A549 (cell line): ENCODE data around the gene CHRNB1. TPM values are rescaled to one million over a fixed set of nuclear protein-coding genes. Genes with fewer than 3 reads are reported as not detected.

Source experiments
- ATAC-seq, 2 experiments: fragments of 200-7000 bp in 1 of 2; fragments of >200 bp in 1 of 2; cut with Nextera tagmentation in 1 of 2; cut with Tn5 transposase in 1 of 2; 3 replicates each; pipeline versions ENCODE4 v1.8.0 to v1.9.1; 2018 to 2020; ENCODE audit warnings: mild to moderate bottlenecking in 1 of 2, moderate library complexity in 1 of 2
- CTCF ChIA-PET: fragments of 300-600 bp; sonication (Branson Sonifier 250); formaldehyde crosslinking; extraction: SDS; loops from one replicate; lab custom pipeline; 2021; ENCODE audit warnings: antibody characterized with exemption, inconsistent platforms; lab: Yijun Ruan, JAX
- POLR2A ChIA-PET: fragments of 350-600 bp; formaldehyde crosslinking; extraction: SDS; loops from one replicate; lab custom pipeline; 2021; ENCODE audit warnings: antibody characterized with exemption, inconsistent platforms; lab: Yijun Ruan, JAX
- DNase-seq, 2 experiments: peaks; one replicate each; pipeline versions ENCODE4 v3.0.0 to v3.0.0-alpha.2; 2011 to 2016; ENCODE audit warnings: low read depth in 1 of 2, low spot score in 1 of 2
- FAIRE-seq: peaks from 2 replicates; lab custom pipeline; 2011; peaks lifted over from hg19 to GRCh38; lab: Jason Lieb, UNC
- H3K27ac ChIP-seq, 2 experiments: fragments of >200 bp; sonication (Bioruptor Twin); formaldehyde crosslinking; 3 replicates each; pipeline ENCODE4 v1.5.1; 2016 to 2017
- H3K4me1 ChIP-seq: fragments of >200 bp; sonication (Bioruptor Twin); formaldehyde crosslinking; 3 replicates; pipeline ENCODE4 v1.6.1; 2016
- H3K4me2 ChIP-seq: fragments of >200 bp; sonication (Bioruptor Twin); formaldehyde crosslinking; 3 replicates; pipeline ENCODE4 v1.6.1; 2016
- H3K4me3 ChIP-seq: fragments of >200 bp; sonication (Bioruptor Twin); formaldehyde crosslinking; 3 replicates; pipeline ENCODE4 v1.5.1; 2016
- H3K9me3 ChIP-seq: fragments of >200 bp; sonication (Bioruptor Twin); formaldehyde crosslinking; 3 replicates; pipeline ENCODE4 v1.6.1; 2016
- BHLHE40 ChIP-seq: IDR thresholded peaks from 2 replicates; pipeline ENCODE4 v1.6.1; 2012; ENCODE audit warnings: low read depth, low read length, inconsistent platforms
- CHD4 ChIP-seq: fragments of 200-600 bp; sonication (generic); IDR thresholded peaks from 2 replicates; pipeline ENCODE4 v1.6.1; 2016; ENCODE audit warnings: antibody characterized with exemption, mild to moderate bottlenecking, borderline replicate concordance
- EHF ChIP-seq: fragments of 250-450 bp; sonication (Bioruptor Pico); IDR thresholded peaks from 2 replicates; pipeline ENCODE4 v1.5.0; 2020; ENCODE audit warnings: mild to moderate bottlenecking
- ESRRA ChIP-seq: fragments of 150-350 bp; IDR thresholded peaks from 2 replicates; pipeline ENCODE4 v1.6.1; 2014; ENCODE audit warnings: mild to moderate bottlenecking, low read length, borderline replicate concordance
- FOSB ChIP-seq: fragments of 250-450 bp; sonication (Bioruptor Pico); IDR thresholded peaks from 2 replicates; pipeline ENCODE4 v1.5.0; 2020; ENCODE audit warnings: mild to moderate bottlenecking, moderate library complexity
- HDAC2 ChIP-seq: fragments of 200-600 bp; sonication (generic); IDR thresholded peaks from 2 replicates; pipeline ENCODE4 v1.6.1; 2016
- HMGXB4 ChIP-seq: fragments of 250-450 bp; sonication (Bioruptor Pico); IDR thresholded peaks from 2 replicates; pipeline ENCODE4 v1.5.0; 2021; ENCODE audit warnings: mild to moderate bottlenecking, moderate library complexity, borderline replicate concordance
- HOXB13 ChIP-seq: fragments of 250-450 bp; sonication (Bioruptor Pico); IDR thresholded peaks from 2 replicates; pipeline ENCODE4 v1.5.0; 2020; ENCODE audit warnings: low read depth, mild to moderate bottlenecking, moderate library complexity
- HOXB5 ChIP-seq: fragments of 250-450 bp; sonication (Bioruptor Pico); IDR thresholded peaks from 2 replicates; pipeline ENCODE4 v1.5.0; 2020; ENCODE audit warnings: mild to moderate bottlenecking, moderate library complexity
- KDM1A ChIP-seq: fragments of 200-600 bp; sonication (generic); IDR thresholded peaks from 2 replicates; pipeline ENCODE4 v1.6.1; 2016; ENCODE audit warnings: low read depth, mild to moderate bottlenecking
- MAFK ChIP-seq: fragments of 450-650 bp; IDR thresholded peaks from 2 replicates; pipeline ENCODE4 v1.6.1; 2014; ENCODE audit not compliant: partially characterized antibody
- MAZ ChIP-seq: fragments of 150-350 bp; IDR thresholded peaks from 2 replicates; pipeline ENCODE4 v1.6.1; 2014; ENCODE audit warnings: antibody characterized with exemption, low read depth, low read length, borderline replicate concordance
- NFE2L2 ChIP-seq: fragments of 150-350 bp; conservative IDR thresholded peaks from 2 replicates; pipeline ENCODE4 v1.6.1; 2014; ENCODE audit warnings: low read length
- NR3C1 ChIP-seq: fragments of >200 bp; sonication (Bioruptor Twin); formaldehyde crosslinking; IDR thresholded peaks from 3 replicates; pipeline ENCODE4 v1.6.1; 2017
- PBX3 ChIP-seq: IDR thresholded peaks from 2 replicates; pipeline ENCODE4 v1.6.1; 2012
- POLR2A ChIP-seq: IDR thresholded peaks from 2 replicates; pipeline ENCODE4 v1.6.1; 2012; ENCODE audit warnings: mild to moderate bottlenecking, low read length
- POLR2AphosphoS2 ChIP-seq: conservative IDR thresholded peaks from 2 replicates; pipeline ENCODE4 v1.6.1; 2012; ENCODE audit warnings: low read length, improper control_type of control experiment, inconsistent platforms
- RAD21 ChIP-seq, 2 experiments: fragments of >200 bp in 1 of 2; sonication (Bioruptor Twin) in 1 of 2; formaldehyde crosslinking in 1 of 2; IDR thresholded peaks in 1 of 2; conservative IDR thresholded peaks in 1 of 2; 2 replicates in 1 of 2; 3 replicates in 1 of 2; pipeline ENCODE4 v1.6.1; 2012 to 2018; ENCODE audit warnings: inconsistent platforms in 1 of 2
- RARB ChIP-seq: fragments of 250-450 bp; sonication (Bioruptor Pico); IDR thresholded peaks from 2 replicates; pipeline ENCODE4 v1.8.0; 2021; ENCODE audit warnings: mild to moderate bottlenecking, moderate library complexity
- RCOR1 ChIP-seq: fragments of 150-350 bp; IDR thresholded peaks from 2 replicates; pipeline ENCODE4 v1.6.1; 2014; ENCODE audit warnings: antibody characterized with exemption, low read length, low read depth
- RFX5 ChIP-seq: fragments of 450-650 bp; IDR thresholded peaks from 2 replicates; pipeline ENCODE4 v1.7.1; 2014; ENCODE audit warnings: antibody characterized with exemption, mild to moderate bottlenecking, moderate library complexity
- RNF2 ChIP-seq: fragments of 200-600 bp; sonication (generic); IDR thresholded peaks from 2 replicates; pipeline ENCODE4 v1.6.1; 2016; ENCODE audit warnings: low read depth, mild to moderate bottlenecking, antibody characterized with exemption, moderate library complexity, borderline replicate concordance
- TFCP2L1 ChIP-seq: fragments of 250-450 bp; sonication (Bioruptor Pico); IDR thresholded peaks from 2 replicates; pipeline ENCODE4 v1.5.0; 2021; ENCODE audit warnings: mild to moderate bottlenecking
- ZC3H11A ChIP-seq: fragments of 450-650 bp; IDR thresholded peaks from 2 replicates; pipeline ENCODE4 v1.6.1; 2014; ENCODE audit warnings: antibody characterized with exemption, mild to moderate bottlenecking
- ZFP36 ChIP-seq: fragments of 450-650 bp; IDR thresholded peaks from 2 replicates; pipeline ENCODE4 v1.6.1; 2014; ENCODE audit warnings: borderline replicate concordance; ENCODE audit not compliant: partially characterized antibody
- WGBS: methylation state at CpG from one replicate; pipeline ENCODE4 v1.1.6; 2017; ENCODE audit errors: missing lambda C conversion rate; 5-methylcytosine and 5-hydroxymethylcytosine counted together
- polyA plus RNA-seq, 4 experiments: library from polyadenylated mRNA; depleted of rRNA in 3 of 4; stranded (reverse); fragments of >200 nt; fragmentation: RNase III in 1 of 4; extraction: RNeasy Plus Mini Kit Qiagen cat#74134 plus additional on column Dnase treatment in 1 of 4; gene quantifications; 2 replicates in 3 of 4; 3 replicates in 1 of 4; pipeline ENCODE4 v1.2.3, GENCODE V29; 2011 to 2017
- TF ChIP-seq, protein P1 (sequence below): fragments of 200-600 bp; sonication (generic); IDR thresholded peaks from 2 replicates; pipeline ENCODE4 v1.6.1; 2016; ENCODE audit warnings: antibody characterized with exemption, mild to moderate bottlenecking, moderate library complexity

Gene CHRNB1
- polyA plus RNA-seq, 2 of the 4 experiments (the other 2 are of a cell fraction) = 6.5 to 8.4 TPM

DNA sequence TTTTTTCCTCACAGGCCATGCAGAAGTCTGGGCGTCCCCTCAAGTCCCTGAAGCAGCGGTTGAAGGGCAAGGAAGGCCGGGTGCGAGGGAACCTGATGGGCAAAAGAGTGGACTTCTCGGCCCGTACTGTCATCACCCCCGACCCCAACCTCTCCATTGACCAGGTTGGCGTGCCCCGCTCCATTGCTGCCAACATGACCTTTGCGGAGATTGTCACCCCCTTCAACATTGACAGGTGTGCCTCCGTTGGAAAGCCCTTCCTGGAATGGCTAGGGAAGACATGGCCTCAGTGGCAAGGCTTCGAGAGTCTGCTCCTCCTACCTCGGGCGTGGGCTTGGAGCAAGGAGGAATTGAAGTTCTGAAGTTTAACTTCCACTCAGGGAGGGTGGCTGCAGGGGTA is 52.8 kb downstream of the CHRNB1 start (continued):
- TF ChIP-seq, protein P1, sequence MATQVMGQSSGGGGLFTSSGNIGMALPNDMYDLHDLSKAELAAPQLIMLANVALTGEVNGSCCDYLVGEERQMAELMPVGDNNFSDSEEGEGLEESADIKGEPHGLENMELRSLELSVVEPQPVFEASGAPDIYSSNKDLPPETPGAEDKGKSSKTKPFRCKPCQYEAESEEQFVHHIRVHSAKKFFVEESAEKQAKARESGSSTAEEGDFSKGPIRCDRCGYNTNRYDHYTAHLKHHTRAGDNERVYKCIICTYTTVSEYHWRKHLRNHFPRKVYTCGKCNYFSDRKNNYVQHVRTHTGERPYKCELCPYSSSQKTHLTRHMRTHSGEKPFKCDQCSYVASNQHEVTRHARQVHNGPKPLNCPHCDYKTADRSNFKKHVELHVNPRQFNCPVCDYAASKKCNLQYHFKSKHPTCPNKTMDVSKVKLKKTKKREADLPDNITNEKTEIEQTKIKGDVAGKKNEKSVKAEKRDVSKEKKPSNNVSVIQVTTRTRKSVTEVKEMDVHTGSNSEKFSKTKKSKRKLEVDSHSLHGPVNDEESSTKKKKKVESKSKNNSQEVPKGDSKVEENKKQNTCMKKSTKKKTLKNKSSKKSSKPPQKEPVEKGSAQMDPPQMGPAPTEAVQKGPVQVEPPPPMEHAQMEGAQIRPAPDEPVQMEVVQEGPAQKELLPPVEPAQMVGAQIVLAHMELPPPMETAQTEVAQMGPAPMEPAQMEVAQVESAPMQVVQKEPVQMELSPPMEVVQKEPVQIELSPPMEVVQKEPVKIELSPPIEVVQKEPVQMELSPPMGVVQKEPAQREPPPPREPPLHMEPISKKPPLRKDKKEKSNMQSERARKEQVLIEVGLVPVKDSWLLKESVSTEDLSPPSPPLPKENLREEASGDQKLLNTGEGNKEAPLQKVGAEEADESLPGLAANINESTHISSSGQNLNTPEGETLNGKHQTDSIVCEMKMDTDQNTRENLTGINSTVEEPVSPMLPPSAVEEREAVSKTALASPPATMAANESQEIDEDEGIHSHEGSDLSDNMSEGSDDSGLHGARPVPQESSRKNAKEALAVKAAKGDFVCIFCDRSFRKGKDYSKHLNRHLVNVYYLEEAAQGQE = no peak
- TF ChIP-seq PBX3 (no peak), RNF2 (no peak), NR3C1 (no peak), ZC3H11A (no peak), RFX5 (no peak), TFCP2L1 (CRISPR knock-in tag) (no peak), RARB (no peak)

GRCh38 chr17:7499161-7499560 is 54.3 kb downstream of the CHRNB1 start:
- no peak for FAIRE-seq
- 87% methylated on average over 11 of the region's 11 CpGs for WGBS
- ATAC-seq = no peak

DNA sequence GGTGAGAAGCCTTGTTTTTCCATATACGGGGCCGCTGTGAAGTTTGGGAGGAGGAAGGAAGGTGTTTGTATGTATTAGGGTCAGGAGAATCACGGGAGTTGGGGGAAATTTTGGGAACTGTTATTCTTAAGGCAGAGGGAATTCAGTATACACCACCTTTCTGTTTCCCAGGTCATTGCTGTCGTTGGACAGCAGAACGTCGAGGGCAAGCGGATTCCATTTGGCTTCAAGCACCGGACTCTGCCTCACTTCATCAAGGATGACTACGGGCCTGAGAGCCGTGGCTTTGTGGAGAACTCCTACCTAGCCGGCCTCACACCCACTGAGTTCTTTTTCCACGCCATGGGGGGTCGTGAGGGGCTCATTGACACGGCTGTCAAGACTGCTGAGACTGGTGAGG is 56.9 kb downstream of the CHRNB1 start:
- no peak for FAIRE-seq
- Histone ChIP-seq H3K4me3 (no peak overlapping the region), H3K4me1 (no peaks in the 10 kb centered on the region), H3K27ac (no peak overlapping the region), H3K4me2 (no peak overlapping the region), H3K9me3 (no peaks in the 10 kb centered on the region)
- DNase-seq = no peak
- TF ChIP-seq RAD21 (conservative IDR thresholded peaks at IDR 0.05 in 1 of 2, IDR thresholded peaks at IDR 0.05 in 1 of 2) = no peak
- no peak for TF ChIP-seq HMGXB4
- TF ChIP-seq MAFK = no peak
- no peak for TF ChIP-seq HOXB13 (CRISPR knock-in tag)
- TF ChIP-seq CHD4 = no peak
- TF ChIP-seq NFE2L2 = no peak
- no peak for TF ChIP-seq NR3C1
- TF ChIP-seq EHF = no peak
- no peak for TF ChIP-seq ZFP36
- no peak for TF ChIP-seq FOSB (CRISPR knock-in tag)
- no peak for TF ChIP-seq HDAC2
- TF ChIP-seq BHLHE40 = no peak
- TF ChIP-seq HOXB5 (CRISPR knock-in tag) = no peak
- TF ChIP-seq POLR2AphosphoS2 = no peak
- TF ChIP-seq RFX5 = no peak
- TF ChIP-seq ESRRA = no peak
- no peak for TF ChIP-seq POLR2A
- TF ChIP-seq KDM1A = no peak
- no peak for TF ChIP-seq MAZ
- no peak for TF ChIP-seq RCOR1
- ATAC-seq = no peak; a peak in 1 of 6 replicates
- 88% methylated on average over 14 of the region's 14 CpGs for WGBS
- POLR2A ChIA-PET = no interaction called here
- CTCF ChIA-PET = interaction anchor here (0.6 to 7.4 kb wide), 8 partner anchors 11 to 155 kb away, joined by 3 to 72 read pairs (median 6); partner anchors contain the start of genes SENP3, TMEM95 and ZBTB4

More at GRCh38 chr17:7499161-7499560, 54.3 kb downstream of the CHRNB1 start:
- Histone ChIP-seq H3K4me1 (no peaks in the 10 kb centered on the region), H3K9me3 (no peaks in the 10 kb centered on the region)
- CTCF ChIA-PET = interaction anchor here (0.6 to 7.4 kb wide), 6 partner anchors 14 to 285 kb away, joined by 3 to 72 read pairs (median 3); partner anchors contain the start of gene SENP3
- no peak for DNase-seq
- TF ChIP-seq HDAC2 = no peak
- no peak for TF ChIP-seq MAFK
- no peak for TF ChIP-seq FOSB (CRISPR knock-in tag)
- TF ChIP-seq, all 56 proteins: peak for 0
- POLR2A ChIA-PET = no interaction called here
- no peak overlapping the region for H3K4me3 ChIP-seq
- no peak overlapping the region for H3K27ac ChIP-seq
- H3K4me2 ChIP-seq = no peak overlapping the region
